GM19025 (cell line): Measurements from ENCODE around the gene ATL1.
A peak's percentile ranks its signal among the peaks of the same experiment; 100 is the strongest.

Source experiments
- ATAC-seq: cut with Tn5 transposase; IDR thresholded peaks from one replicate; pipeline ENCODE4 v1.9.1; 2021; ENCODE audit warnings: mild to moderate bottlenecking, low read depth, moderate library complexity; ENCODE audit not compliant: unreplicated experiment

The ATL1 gene

DNA sequence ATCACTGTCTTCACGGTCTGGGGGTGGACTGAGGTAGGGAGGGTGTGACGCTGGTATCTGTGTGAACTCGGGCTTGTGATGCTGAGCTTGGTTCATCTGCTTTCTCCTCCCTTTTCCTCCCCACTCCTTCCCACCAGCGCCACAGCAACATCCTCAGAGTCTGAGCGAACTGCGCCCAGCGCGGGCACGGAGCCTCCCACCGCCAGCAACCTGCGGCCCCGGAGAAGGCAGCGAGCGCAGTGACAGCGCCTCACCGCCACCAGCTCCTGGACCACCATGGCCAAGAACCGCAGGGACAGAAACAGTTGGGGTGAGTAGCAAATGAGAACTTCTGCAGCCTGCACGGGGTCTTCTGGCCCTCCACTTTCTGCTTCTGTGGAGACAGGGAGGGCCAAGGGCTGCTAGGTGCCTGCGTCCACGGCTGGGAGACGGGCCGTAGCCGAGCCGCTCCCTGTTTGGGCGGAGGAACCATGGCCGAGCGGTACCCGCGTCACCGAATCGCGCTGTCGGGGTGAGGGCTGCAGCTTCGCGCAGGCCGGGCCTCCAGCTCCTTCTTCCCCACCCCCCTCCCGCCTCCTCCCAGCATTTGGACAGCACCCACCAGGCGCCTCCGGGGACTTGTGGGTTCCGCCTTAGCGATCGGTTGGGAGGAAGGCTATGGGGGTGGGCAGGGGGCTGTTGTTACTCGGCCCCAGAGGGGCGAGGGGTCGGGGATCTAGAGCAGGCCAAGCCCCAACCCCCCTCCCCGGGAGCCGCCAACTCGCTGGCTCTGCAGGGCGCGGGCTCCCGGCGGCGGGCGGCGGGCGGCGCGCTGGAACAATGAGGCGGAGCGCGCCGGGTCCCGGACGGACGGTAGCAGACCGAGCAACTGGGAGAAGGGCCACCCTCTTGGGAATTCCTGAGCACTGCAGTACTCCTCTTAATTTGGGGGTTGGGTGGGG is at the start of gene ATL1:
Gene ATL1, plus strand, starts transcription at position 156 of the 941 bp plus-strand sequence. Its CDS starts 121 bp downstream, at position 277.
- ATAC-seq, result no peak

DNA sequence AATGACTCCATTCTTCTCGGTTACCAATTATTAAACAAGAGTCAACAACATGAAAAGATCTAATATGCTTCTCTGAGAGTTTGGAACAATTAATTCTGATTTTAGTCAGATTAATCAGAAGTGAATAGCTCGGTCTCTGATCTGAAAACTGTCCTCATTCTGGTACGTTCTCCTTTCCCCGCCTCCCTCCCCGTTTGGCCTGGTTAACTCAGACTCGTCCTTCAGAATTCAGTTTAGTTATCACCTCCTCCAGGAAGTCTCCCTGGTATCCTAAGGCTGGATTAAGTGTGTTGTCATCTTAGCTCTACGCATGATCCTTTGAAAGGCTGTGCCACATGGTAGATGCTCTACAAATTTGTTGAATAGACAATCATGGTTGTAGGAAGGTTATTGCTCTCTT is 49.8 kb upstream of the ATL1 start:
- no peak for ATAC-seq

DNA sequence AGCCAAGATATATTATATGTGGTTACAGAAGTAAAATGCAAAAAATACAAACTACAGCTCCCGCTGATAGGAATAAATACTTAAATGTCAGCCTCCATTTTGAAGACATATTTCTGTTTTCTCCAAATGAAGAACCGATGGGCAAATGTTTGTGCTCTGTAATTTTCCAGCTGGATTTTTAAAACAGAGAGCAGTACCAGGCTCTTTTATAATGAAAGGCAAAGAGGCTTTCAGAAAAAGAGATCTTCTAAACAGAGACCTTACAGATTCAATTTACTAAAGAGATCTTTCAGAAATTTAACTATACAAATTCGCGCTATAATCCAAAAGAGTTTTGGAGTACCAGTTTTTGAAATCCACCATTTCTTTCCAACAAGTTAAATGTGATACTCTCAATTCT is 47.5 kb upstream of the ATL1 start:
- no peak for ATAC-seq

DNA sequence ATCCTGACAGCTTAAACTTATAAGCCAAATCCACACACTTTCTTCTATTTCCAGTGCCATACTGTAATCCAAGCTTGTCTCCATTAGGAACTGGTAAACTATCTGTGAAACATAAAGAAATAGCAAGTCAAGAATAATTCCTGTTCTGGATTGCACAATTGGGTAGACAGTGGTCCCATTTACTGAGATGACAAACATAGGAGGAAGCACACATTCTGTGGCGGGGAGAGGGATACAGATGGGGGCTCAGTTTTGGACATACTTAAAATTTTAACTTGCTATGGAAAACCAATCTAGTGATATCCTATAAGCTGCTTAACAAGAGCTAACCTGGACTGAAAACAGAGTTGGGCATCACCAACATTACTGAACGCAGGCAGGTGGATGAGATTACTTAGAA is 43.9 kb upstream of the ATL1 start:
- ATAC-seq, result no peak

DNA sequence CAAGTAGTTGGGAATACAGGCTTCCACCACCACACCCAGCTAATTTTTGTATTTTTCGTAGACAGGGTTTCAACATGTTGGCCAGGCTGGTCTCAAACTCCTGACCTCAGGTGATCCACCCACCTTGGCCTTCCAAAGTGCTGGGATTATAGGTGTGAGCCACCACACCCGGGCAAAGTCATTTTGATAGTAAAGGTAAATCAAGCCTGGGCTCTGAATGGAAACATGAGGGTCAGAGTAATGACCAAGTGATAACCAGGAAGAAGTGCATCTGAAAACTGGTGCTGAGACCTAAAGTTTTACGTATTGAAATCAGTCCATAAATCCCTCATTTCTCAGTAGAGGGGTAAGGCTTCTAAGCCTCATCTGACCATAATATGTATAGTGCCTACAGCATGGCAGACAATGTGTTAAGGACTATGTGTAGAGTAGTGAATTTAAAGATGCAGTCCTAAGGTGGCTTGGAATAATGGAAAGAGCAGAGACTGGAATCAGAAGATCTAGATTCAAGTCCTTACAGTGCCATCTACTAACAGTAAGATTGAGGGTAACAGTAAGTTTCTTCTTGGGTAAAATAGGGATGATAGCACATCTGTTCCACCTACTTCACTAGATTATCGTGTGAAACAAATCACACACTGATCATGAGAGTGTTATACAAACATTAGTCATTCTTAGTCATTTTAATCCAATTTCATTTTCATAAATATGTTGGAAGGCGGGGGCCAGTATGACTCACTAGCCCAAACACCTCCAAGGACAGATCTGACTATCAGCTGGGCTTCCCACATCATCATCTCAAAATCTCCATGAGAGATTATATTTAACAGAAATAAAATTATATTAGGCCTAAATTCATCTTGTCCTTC is 38.8 kb upstream of the ATL1 start:
- ATAC-seq, result peak; percentile 59

DNA sequence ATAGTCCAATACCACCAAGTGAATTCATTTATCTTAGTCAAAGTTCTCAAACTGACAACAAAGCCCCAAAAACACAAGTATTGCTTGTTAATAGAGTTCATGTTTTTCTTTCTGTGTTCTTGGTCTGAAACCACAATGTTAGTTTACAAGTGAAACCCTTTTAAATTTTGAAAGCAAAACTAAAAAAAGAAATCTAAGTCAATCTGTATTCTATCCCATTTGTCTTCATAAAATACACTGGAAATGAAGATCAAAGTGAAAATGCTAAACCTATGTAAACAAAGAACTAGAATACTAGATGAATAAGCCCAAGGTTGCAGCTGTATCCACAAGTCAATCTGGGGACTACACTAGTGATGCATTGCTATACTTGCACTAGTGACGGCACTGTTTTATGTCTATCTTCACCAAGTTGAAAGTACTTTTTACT is 38.0 kb upstream of the ATL1 start:
- peak; percentile 66 for ATAC-seq

DNA sequence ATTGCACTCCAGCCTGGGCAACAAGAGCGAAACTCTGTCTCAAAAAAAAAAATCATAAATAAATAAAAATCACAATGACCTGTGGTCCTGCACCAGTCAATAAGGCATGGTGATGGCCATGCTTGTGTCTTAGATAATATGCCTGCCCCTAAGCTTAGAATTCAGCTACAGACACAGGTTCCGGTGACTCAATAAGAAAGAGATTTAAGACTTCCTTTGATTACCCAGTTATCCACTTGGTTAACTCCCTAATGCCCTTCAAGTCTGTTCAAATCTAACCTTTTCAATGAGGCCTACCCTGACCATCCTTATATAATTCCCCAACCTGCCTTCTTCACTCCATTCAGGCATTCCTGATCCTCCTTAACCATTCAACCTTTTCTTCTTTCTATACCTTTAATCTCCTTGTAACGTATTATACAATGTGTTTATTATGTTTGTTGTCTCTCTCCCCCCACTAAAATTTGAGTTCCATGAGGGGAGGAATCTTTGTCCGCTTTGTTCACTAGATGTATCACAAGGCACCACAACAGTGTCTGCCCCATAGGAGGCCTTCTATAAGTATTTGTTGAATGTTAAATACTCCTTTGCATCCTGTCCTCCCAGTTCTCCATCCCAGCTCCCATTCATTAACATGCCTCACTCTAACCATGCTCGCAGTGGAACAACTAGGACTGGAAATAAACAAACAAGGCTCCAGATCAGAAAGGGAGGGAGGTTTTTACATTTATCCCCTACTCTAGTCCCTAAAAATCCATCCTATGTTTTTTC is 36.5 kb upstream of the ATL1 start:
- no peak for ATAC-seq

DNA sequence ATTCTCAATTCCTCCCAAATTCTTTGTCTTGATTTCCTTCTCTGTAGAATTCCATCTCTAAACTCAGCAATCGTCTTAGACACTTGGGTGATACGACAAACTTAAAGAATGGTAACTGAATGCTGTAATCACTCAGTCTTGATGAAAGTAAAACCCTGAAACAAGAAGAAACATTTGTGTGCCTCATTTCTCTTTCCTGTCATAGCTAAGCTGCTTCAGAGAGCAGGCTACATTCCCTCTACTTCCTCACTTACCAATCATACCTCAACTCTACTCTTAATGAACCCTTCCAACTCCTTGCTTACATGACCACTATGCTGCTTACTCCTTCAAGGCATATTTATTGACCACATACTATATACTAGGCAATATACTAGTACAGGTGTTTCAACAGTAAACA is 35.9 kb upstream of the ATL1 start:
- ATAC-seq, result no peak

DNA sequence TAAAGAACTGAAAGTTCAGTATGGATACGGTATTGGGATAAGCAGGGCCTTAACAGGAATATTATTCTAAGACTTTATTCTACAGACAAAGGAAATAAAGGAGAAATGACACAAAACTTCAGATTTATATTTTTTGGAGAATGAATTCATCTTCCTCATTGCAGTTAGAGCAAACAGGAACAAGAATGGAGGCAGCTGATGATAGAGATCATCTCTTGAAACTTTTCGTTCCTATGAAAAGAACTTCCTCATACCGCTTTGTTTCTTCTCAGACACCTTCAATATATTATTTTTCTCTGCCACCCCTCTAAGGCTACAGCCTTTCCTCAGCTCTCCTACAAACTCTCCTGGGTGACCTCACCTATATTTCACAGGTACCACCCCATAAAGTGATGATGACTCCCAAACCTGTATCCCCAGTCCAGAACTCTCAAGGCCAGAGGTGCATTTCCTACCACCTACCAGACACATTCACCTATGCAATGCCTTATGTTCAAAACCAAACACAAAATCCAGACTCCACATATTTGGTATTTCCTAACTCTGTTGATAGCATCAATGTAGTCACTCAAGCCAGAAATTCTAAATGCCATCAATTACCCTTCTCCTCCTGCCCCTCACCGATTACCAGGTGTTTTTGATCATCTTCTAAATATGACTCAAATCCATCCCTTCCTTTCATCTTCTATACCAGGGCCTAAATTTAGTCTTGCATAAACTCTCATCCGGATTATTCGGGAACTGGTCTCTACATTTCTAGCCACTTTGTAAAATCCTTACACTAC is 35.0 kb upstream of the ATL1 start:
- ATAC-seq, result no peak

DNA sequence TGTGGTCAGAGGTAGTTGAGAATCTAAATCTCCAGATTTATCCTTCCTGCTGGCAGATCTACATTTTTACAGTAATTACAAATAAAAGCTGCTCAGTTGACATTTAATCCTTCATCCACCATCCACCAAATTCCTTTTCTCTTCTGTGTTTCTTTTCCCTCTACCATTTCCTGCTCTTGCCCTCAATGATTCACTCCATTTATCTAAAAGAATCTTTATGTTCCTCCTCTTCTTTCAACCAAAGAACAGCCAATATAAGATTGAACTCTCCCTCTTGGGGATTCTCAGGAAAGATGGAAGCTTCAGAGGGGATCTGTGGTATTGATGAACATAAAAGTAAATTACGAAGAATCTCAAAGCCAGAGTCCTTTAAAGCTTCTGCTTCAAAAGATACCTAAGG is 31.9 kb upstream of the ATL1 start:
- no peak for ATAC-seq

DNA sequence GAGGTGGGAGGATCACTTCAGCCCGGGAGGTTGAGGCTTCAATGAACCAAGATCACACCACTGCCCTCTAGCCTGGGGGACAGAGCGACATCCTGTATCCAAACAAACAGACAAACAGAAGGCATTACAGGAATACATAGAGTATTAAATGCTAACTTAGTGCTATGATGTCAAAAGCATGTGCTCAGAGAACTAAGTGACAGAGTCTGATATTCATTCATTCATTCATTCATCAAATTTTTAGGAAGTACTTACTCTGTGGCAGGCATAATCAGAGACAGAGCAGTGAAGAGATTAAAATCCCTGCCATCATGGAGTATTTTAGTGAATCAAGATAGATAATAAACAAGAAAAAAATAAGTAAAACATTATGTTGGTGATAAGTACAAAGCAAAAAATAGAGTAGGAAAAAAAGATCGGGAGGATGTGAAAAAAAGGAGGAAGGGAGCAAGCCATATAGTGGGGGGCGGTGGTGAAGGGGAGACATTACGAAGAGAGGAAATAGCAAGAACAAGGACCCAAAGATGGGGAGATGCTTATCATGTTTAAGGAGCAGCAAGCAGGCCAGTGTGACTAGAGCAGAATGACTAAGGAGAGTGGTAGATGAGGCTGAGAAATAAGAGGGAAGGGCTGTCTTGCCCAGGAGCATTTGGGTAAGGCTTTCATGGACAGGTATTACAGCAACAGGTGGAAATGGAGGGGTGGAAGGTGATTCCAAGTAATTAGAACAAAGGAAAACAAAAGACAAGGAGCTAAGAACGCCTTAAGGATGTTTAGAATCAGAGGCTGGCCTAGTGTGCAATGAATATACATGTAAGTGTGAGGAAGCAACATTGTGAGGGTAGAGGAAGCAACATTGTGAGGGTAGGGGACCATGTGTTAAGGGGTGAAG is 30.4 kb upstream of the ATL1 start:
- ATAC-seq, result no peak

DNA sequence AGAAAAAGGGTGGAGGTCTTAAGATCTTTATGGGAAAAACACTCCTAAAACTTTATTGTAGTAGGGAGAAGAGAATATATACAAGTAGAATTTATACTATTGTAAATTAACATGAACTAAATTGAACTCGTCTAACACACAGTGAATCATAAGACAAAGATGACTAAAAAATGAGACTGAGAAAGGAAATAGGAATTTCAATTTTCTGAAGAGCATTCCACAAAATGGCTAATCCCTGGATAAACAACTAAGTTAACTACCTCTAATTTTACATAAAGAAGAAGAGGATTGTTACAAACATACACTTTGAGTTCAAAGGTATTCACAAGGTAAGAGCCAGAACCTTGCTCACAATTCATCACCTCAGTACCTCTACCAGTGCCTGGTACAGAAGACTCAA is 29.6 kb upstream of the ATL1 start:
- ATAC-seq, result no peak

DNA sequence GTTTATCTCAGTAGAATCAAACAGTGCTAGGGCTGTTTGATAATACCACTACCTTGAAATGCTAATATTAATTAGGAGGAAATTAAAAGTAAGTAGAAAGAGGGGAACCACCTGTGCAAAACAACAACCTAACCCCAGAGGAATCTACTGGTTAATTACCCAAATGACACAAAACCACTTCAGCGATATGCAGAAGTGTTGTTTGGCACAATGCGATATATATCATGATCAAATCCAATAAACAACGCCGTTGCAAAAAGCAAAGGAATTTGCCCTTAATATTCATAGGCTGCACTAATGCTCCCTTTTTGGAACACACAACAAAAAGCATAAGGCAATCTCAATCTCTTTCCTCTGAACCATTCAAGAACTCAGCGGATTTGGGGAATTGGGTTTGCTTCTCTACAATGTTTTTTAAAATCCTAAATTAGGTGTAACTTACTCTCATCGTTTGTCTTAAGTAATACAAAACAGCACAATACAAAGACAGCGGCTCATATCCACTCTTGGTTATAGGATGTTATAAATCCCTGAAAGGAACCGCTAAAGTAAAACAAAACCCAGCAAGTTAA is 29.1 kb upstream of the ATL1 start:
- ATAC-seq, result no peak

DNA sequence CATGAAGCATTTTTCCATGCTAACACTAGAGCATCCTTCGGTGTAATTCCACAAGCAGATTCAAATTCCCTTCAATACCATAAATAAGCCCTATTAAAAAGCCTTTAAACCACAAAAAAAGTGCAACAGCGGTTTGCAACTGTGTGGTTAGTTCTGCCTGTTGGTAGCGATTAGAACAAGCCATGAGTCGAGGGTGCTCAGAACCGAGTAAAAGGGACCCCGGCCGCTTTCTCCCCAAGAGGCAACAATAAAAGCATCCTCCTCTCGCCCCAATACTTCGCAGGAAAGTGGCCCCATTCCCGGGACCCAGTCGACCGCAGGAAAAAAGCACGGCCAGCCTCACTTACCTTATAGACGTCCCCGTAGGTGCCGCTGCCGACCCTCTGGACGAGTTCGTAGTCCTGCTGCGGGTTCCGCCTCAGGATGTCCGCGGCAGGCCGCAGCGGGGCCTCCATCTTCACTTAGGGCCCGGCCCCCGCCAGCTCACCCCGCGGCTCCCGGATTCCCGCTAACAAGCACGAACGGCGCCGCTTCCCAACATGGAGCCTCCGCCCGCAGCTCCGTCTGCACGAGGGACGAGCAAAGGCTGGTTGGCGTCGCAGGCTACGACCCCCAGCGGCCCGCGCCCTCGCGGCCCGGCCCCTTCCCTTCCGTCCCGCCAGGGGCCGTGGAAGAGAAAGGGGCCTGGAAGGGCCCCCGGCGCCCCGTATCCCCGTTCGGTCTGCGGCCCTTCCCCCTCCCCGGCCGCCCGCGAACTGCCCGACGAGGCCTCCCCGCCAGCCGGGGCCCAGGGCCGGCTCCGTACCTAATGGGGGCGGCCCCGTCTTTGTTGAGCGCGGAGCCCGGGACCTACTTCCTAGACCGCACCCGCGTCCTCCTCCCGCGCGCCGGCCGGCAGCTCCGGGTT is 28.1 kb upstream of the ATL1 start:
- peak; percentile 40 for ATAC-seq

DNA sequence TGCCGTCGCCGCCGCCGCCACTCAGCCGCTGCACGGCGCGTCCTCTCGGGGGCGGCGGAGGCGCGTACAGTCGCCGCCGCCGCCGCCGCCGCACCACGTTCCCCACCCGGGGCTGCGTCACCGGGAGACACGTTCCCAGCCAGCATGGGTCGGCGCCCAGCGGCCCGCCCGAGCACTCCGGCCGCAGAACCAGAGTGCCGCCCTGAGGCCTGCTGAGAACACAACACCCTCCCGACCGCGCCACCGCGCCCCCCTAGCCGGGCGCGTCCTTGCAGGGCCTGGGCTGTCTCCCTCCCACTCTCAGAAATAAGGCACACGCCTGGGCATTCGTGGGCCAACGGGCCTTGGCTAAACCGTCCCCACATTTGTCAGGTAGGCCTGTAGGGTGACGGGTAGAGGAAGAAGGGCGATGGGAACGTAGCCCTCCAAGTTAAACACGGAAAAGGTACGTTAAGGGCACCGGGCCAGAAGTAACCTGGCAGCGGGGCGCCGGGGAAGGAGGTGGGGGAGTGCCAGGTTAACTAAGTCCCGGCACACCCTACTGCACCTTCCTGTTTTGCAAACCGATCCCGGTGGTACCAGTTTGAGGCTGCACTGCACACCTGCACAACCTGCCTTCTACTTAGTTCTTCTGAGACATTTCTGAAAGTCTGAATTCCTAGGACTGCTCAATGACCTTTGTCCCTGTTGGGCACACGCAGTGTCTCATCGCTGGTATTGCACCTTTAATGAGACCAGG is 27.3 kb upstream of the ATL1 start, which contains the start of gene MAP4K5:
Gene MAP4K5, minus strand, starts transcription at position 68 of the 739 bp plus-strand sequence. CDS start 520 bp downstream, outside the sequence.
- ATAC-seq, result peak; percentile 90

DNA sequence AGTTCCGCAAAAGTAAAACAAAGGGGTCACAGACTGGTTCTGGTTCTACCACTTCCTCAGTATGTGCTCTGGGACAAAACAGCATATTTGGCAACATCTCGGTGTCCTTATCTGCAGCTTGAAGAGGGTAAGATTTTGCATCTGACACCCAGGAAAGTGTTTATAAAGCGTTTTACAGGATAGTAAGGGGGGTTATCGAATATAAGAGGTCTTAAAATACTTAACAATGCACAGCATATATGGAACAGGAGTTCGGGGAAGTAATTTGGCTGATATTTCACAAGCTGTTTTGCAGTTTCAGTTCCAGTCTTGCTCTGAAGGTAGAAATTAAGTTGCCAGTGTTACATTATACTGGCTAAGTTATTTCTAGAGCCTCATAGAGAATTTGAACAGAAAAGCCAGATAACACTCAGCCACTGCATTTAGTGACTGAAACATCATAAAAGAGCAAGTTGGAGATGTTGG is 26.7 kb upstream of the ATL1 start:
- peak; percentile 9 for ATAC-seq

DNA sequence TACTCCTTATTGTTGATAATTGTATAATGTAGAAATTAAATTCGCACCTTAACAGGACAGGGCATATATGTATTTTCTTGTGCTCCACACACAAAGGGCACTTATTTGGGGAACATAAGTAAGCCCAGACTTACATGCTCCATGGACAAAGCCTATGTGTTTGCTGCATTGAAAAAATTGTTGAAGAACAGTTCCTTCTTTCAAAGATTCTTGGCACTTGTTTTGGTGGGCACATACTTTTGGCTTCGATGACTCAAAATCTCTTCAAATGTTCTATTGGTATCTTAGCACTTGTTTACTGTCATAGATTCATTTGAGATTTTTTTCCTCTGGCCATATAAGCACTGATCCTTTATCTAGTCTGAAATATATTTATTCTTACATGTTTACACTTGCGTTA is 26.1 kb upstream of the ATL1 start:
- no peak for ATAC-seq
